Measurements from ENCODE around the gene PERCC1.
"Not testable (repeated sequence)": the region's sequence is repeated elsewhere in the genome, so short reads cannot be mapped to it uniquely, and the experiment has no call there.

PERCC1 gene

DNA sequence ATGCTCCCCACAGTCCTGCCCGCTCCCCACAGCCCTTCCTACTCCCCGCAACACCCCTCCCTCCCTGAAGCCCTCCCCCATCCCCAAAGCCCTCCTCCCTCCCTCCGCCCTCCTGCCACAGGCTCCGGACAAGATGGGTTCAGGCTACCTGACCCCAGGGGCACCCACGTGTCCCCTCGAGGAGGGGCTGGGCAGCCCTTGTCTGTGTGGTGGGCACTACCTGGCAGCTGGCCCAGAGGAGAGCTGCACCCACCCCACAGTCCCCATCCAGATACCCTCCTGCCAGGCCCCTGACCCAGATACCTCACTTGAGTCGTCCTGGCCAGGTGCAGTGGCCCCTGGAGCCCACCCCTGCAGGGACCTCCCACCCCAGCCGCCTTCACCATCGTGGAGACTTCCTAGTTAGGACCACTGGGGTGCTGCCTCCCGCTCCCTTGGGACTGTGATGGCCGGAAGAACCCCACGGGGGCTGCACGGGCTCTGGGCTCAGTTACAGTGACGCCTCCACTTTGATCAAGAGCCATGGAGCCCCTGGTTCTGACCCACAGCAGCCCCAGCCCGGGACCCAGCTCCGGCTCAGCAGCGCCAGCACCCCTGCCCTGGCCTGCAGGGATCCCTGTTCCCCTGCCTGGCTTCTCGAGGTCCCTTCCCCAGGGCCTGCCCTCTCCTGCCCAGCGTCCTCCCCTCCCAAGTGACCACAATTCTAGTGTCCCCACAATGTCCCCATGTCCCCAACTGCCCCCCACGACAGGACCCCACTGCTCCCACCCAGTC lies 806 bp downstream of the PERCC1 start:
- H3K4me3 ChIP-seq = no peak overlapping the region
- no peak overlapping the region for H3K27ac ChIP-seq

DNA sequence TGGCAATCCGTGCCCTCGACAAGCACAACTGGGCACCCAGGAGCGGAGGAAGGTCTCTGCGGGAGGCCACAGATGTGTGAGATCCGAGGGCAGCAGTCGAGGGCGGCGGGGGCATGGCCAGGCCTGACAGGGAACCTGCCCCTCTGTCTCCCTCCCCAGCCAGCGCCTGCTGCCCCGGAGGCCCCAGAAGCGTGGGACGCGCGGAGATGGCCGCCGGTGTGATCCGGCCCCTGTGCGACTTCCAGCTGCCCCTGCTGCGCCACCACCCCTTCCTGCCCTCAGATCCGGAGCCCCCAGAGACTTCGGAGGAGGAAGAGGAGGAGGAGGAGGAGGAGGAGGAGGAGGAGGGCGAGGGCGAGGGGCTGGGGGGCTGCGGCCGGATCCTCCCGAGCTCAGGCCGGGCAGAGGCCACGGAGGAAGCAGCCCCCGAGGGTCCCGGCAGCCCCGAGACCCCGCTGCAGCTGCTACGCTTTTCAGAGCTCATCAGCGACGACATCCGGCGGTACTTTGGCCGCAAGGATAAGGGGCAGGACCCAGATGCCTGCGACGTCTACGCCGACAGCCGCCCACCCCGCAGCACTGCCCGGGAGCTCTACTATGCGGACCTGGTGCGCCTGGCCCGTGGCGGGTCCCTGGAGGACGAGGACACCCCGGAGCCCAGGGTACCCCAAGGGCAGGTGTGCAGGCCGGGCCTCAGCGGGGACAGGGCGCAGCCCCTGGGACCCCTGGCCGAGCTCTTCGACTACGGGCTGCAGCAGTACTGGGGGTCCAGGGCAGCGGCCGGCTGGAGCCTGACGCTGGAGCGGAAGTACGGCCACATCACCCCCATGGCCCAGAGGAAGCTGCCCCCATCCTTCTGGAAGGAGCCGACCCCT lies 1.7 kb downstream of the PERCC1 start:
- Histone ChIP-seq H3K27ac (no peak overlapping the region), H3K4me3 (no peak overlapping the region)

DNA sequence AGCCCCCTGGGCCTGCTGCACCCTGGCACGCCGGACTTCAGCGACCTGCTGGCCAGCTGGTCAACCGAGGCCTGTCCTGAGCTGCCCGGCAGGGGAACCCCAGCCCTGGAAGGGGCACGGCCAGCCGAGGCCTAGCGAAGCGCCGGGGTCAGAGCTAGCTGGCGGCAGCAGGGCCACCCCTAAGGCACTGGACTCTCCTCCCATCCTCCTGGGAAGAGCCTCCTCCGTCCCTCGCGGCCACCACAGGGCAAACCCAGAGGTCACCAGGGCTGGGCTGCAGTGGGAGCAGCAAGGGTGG lies 2.3 kb downstream of the PERCC1 start:
- no peak overlapping the region for H3K27ac ChIP-seq
- no peak overlapping the region for H3K4me3 ChIP-seq

DNA sequence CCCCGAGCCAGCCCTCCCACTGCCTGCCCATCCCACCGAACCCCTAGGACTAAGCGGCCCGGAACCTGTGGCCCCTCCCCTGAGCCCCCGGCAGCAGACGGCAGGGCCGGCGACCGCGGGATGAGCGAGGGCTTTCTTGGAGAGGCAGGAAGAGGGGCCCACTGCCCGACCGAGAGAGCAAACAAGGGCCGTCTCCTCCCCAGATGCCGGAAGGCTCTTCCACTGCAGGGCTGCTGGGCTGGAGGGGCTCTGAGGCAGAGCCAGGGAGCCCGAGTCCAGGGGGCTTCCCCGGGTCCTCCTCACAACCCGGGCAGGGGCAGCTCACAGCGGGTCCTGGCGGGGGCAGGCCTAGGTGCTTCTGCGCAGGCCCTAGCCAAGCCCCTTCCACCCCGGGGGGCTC lies 2.9 kb downstream of the PERCC1 start:
- Histone ChIP-seq H3K27ac (no peak overlapping the region), H3K4me3 (no peak overlapping the region)

- Histone ChIP-seq H3K27ac (no peak overlapping the region), H3K4me3 (no peak overlapping the region)
These were observed 4.0 kb downstream of the PERCC1 start for GRCh38 chr16:1434644-1435592.

DNA sequence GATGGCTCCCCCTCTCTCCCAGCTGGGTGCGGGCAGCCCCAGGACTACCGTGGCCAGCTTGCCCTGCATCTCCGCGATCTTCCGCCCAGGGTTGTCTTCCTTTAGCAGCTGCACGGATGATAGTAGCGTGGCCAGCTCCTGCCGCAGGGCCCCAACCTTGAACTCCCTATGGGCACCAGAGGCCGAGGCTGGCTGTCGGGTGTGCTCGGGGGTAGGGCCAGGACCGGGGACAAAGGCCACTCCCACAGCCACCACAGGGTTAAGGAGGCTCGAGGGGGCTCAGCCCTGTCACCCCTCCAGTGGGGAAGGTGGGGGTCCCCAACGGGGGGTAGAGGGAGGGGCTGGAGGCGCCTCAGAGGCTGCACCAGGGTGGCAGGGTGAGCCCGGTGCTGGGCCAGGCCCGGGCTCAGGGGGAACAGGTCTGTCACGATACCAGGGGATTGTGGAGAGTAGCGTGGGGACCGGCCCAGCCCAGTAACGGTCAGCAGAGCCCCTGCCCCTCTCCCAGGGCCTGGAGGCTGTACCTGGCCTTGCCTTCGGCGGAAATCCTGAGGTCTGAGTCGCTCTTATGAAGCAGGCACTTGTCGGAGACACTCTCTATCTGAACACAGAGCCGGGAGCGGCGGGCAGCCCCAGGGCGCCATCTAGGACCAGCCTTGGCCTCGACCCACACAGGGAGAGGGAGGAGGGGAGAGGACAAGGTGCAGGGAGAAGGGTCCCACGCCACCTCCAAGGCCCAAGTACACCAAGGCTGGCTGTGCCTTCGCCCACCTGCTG lies 5.2 kb downstream of the PERCC1 start:
- no peak overlapping the region for H3K4me3 ChIP-seq
- H3K27ac ChIP-seq = no peak overlapping the region

- no peak overlapping the region for H3K4me3 ChIP-seq
- H3K27ac ChIP-seq = no peak overlapping the region
These were observed 6.0 kb downstream of the PERCC1 start for GRCh38 chr16:1436731-1437355.

DNA sequence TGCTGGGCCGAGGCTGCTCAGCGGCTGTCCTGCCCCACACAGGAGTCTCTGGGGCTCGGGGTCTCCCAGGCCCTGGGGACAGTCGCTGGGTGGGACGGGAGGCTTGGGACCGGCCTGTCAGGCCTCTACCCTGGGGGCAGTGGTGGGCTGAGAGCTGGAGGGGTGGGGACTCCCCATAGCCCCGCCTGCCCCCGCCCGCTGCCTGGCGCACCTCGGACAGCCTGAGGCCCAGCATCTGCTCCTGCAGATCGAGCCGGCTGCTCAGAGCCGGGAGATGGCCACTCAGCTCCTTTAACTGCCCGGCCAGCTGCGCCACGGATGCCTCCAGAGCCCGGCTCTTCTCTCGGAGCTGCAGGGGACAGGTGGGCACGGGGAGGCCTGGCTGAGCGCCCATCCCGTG lies 6.7 kb downstream of the PERCC1 start:
- Histone ChIP-seq H3K27ac (no peak overlapping the region), H3K4me3 (no peak overlapping the region)

DNA sequence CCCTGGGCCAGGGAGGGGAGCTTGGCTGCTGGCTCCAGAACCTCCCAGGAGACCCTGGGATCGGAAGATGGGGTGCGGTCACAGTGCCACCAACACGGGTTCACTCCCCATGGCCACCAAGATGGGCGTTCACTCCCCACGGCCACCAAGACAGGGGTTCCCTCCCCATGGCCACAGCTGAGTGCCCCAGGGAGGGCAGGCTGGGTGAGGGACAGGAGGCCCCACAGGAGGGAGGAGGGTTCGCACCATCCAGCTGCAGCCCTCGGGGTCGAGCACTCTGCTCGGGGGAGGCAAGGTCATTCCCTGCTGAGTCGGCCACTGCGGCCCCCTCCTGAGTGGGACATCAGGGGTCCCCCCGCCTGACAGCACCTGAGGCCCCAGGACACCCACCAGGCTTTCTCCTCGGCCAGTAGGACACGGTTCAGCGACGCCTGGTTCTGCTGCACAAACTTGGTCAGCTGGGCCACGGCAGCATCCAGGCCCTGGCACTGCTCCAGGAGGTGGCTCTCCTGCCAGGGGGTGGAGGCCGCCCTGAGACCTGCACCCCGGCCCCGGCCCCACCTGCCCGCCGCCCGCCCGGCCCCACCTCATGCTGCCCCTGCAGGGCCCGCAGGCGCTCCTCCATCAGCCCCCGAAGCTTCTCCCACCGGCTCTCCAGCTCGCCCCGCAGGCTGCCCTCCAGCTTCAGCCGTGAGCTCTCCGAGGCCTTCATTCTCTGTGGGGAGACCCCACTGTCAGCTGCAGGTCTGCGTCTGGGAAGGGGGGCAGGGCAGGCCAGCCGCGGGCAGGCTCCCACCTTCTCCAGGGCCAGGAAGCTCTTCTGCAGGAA lies 7.6 kb downstream of the PERCC1 start:
- no peak overlapping the region for H3K4me3 ChIP-seq

DNA sequence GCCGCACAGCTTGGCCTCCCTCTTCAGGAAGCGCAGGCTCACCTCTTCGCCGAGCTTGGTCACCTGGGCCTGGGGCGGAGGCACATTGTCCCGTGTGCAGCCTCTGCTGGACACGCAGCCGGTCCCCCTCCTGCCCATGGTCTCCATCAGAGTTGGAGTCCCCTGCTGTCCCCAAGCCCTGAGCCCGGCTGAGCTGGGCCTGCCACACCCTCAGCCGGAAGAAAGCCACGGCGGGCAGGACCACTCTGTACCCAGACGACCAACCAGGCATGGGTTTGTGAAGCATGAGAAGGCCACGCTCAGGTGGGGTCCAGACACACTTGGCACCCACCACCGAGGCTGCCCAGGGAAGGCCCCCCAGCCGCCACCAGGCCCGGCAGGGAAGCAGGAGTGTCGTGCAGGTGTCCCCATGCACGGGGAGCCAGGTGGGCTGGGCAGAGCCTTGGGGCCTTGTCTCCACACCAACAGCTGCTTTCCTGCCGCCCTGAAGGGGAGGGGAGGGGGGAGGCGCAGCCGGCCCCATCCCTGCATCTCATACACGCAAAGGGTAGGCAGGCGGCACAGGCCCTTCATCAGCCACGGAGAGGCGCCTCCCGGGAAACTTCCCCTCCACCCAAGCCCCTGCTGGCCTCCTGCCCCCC lies 8.3 kb downstream of the PERCC1 start:
- H3K4me3 ChIP-seq = no peak overlapping the region
- H3K27ac ChIP-seq = no peak overlapping the region

More for the DNA sequence above, 7.6 kb downstream of the PERCC1 start:
- H3K27ac ChIP-seq = no peak overlapping the region

DNA sequence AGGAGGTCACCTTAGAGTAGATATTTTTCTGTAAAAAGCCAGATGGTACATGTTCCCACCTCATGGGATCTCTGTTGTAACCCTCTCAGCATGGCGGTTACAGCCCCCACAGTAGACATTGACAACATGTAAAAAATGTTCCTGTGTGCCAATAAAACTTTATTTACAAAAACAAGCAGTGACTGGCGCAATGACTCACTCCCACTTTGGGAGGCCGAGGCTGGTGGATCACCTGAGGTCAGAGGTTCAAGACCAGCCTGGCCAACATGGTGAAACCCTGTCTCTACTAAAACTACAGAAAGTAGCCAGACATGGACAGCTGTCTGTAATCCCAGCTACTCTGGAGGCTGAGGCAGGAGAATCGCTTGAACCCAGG lies 8.8 kb downstream of the PERCC1 start:
- not testable (repeated sequence) for H3K4me3 ChIP-seq, H3K27ac ChIP-seq

GRCh38 chr16:1441391-1441829 lies 10.5 kb downstream of the PERCC1 start:
- H3K27ac ChIP-seq = no peak overlapping the region
- no peak overlapping the region for H3K4me3 ChIP-seq

- Histone ChIP-seq H3K4me3 (no peak overlapping the region), H3K27ac (no peak overlapping the region)
These were observed 11.8 kb downstream of the PERCC1 start for GRCh38 chr16:1442697-1443096.

GRCh38 chr16:1443403-1443973 lies 12.6 kb downstream of the PERCC1 start:
- Histone ChIP-seq H3K4me3 (no peak overlapping the region), H3K27ac (no peak overlapping the region)

- Histone ChIP-seq H3K4me3 (no peak within 1 kb of the TSS), H3K27ac (peak within 1 kb of the TSS in 1 of 21 experiments; percentile 51)
These were observed 13.3 kb downstream of the PERCC1 start, which contains the start of gene CCDC154 for GRCh38 chr16:1443980-1444729. Gene CCDC154, minus strand, starts transcription at chr16:1444556. Its CDS starts 234 bp downstream, at chr16:1444322.

GRCh38 chr16:1444730-1445517 lies 14.0 kb downstream of the PERCC1 start:
- Histone ChIP-seq H3K27ac (peak overlapping the region in 1 of 21 experiments; percentile 51), H3K4me3 (no peak overlapping the region)

Data from skin epidermis (tissue), 12 donors.